Embryonic facial prominence (tissue), 1 donor: ENCODE data around the gene HSD17B12.
A peak's percentile ranks its signal among the peaks of the same experiment; 100 is the strongest.

Experiments
- DNase-seq: peaks from one replicate; pipeline ENCODE4 v3.0.0-alpha.2; 2016; ENCODE audit errors: extremely low spot score

The HSD17B12 gene

DNA sequence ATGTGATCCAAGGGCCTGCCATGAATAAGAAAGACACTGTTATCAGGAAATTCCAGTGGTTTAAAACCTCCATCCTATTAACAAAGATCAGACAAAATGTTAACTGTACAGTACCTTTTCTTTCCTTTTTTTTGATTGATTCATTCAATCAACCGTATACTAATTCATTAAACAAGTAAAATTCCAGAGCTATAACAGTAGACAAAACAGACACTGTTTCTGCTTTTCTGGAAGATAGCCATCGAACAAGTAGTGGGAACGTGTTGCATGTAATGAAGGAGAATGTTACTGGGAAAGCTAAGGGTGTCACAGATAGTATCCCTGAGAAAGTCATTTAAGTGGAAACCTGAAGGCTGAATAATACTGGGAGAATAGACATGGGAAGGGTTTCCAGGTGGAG is 126.4 kb downstream of the HSD17B12 start:
- no peak for DNase-seq

DNA sequence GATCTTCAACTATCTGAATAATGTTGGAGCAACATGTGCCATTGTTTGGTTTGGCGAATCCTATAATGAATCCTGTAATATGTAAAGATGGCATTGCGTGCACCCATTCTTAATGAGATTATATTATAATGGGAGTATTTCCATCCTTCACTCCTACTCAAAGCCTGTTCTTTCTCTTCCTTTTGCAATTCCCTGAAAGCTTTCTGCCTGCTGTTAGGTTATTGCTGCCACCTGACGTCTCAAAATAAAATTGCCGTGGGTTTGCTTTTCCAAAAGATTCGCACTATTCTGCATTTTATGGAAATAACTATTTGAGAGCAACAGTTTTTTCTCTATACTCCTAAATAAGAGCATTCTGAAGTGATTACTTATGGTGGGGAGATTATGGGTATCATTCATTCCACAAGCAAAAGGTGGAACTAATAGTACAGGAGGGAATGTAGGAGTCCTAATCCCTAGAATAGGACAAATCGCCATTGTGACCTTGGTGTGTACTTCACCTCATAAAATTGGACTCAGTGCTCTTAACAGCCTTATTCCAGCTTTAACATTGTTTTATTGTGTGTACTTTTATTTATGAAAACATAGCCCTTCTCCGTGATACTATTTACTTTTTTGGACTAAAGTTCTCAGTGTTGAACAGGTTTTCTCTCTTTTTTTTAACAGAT is 130.5 kb downstream of the HSD17B12 start:
- DNase-seq: no peak

DNA sequence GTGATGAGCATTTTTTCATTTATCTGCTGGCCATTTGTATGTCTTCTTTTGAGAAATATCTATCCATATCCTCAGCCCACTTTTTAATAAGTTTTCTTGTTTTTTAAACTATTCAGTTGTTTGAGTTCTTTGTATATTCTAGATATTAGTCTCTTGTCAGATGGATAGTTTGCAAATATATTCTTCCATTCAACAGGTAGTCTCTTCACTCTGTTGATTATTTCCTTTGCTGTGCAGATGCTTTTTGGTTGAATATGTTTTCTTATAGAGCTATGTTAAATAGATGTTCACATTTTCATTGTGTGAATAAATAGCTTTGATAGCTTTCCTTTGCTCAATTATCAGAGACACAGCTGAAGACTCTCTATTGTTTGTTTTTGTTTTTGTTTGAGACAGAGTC is 131.9 kb downstream of the HSD17B12 start:
- DNase-seq: no peak

DNA sequence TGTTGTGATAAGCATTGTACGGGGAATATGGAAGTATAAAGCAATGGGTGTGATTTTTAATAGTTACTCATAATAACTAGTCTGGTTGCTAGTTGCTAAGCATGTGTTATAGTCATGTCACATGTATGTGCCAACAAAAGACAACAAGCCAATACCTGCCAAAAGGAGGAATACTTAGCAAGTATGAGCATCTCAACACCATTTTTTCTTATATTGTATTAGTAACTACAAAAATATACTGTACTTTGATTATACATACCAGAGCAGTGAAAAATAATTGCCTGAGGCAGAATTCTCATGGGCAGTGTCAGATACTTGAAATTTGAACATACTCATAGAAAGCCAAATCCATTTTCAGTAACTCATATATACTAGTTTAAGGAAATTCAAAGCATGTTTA is 137.7 kb downstream of the HSD17B12 start:
- no peak for DNase-seq

DNA sequence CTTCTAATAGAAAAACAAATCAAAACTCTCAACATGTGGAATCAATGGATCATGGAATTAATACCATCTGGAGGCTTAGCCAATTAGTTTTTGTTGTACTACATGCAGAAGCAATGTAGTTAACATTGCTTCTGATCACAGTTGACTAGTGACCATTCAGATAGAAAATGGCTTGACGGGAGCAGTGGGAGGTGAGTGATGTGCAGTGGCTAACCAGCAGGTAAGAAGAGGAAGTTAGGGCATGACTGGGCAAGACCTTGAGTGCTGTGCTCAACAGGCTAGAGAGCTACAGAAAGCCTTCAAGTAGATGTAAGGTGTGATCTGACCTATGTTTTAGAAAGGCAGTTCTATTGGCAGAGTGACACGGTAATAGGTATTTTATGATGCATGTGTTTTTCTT is 139.4 kb downstream of the HSD17B12 start:
- DNase-seq: no peak

DNA sequence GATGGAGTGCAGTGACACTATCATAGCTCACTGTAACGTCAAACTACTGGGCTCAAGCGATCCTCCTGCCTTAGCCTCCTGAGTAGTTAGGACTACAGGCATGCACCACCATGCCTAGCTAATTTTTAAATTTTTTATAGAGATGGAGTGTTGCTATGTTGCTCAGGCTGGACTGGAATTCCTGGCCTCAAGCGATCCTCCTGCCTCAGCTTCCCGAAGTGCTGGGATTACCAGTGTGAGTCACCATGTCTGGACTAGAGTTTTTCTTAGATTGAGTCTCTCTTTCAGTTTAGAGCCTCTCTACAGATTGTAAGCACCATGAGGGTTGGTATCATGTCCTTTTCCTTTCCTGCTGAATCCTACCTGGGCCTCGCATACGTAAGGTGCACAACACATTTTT is 142.8 kb downstream of the HSD17B12 start:
- DNase-seq: no peak

DNA sequence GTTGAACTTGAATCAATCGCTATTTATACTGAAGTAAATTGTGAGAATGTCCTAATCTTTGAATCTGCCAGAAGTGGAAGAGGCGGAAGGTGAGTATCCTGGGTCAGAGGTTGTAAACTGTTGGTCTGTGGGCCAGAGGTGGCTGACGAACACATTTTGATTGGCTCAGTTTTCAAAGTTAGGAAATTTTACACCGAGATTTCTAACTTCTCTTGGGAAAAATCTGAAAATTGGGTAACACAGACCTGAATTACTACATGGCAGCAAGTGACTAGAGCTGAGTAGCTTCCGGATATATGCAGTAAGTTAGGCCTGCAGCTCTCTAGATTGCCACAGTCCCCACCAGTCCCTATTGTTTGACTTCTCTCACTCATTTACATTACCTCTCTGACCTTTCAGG is 143.3 kb downstream of the HSD17B12 start:
- no peak for DNase-seq

DNA sequence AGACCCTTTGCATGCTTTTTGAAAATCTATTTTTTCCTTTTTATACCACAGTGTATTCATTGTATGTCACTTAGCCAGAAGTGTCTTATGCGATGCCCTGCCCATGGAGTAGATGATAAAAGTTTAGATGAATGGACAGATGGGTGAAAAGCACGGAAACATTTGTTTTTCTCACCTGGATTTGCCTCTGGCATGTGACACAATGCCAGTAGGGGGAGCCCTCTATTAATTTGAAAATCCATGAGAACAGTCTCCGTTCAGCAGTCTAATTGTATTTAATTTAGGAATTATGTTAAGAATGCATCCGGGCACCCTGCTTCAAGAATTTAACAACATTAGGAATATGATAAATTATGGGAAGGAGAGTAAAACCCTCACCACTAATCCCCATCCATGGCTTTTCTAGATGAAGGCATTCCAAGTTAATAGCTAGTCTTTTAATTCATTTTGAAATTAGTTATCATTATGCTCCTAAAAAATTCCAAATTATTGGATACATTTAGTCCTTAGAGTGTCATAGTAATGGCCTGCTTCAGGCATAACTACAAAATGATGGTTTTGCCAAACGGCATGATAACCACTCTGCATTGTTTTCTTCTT is 144.8 kb downstream of the HSD17B12 start:
- no peak for DNase-seq

DNA sequence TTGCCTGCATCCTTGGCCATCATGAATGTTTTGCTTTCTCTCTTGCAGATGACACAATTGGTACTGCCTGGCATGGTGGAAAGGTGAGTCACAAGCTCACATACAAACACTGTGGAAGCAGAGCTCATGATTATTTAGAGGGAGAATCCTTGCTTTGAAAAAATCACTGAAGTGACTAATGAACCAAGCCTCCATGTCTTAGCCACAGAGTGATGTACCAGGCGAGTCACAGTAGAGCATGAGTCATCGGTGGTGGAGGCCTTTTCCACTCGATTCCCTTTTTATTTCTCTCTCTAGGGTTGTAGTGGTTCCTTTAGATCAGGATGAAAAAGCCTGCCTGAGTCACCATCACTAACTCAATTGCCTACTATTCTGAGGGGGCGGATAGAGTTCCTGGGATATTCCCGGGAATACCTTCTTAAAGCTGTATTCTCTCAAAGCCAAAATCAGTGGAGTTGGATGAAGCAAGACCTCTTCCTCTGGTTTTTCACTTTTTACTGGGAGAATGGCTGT is 150.4 kb downstream of the HSD17B12 start:
- no peak for DNase-seq

DNA sequence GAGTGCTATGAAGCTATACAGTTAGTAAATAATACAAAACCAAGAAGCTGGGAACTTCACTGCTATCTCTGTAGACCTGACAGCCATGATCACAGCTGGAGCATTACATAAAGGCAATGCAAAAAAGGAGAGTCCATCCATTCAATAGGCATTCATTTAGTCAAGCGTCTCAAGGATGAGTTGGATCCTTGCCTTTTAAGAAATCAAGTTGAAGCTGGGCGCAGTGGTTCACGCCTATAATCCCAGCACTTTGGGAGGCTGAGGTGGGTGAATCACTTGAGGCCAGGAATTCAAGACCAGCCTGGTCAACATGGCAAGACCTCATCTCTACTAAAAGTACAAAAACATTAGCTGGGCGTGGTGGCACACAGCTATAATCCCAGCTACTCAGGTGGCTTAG is 152.0 kb downstream of the HSD17B12 start:
- DNase-seq: no peak

DNA sequence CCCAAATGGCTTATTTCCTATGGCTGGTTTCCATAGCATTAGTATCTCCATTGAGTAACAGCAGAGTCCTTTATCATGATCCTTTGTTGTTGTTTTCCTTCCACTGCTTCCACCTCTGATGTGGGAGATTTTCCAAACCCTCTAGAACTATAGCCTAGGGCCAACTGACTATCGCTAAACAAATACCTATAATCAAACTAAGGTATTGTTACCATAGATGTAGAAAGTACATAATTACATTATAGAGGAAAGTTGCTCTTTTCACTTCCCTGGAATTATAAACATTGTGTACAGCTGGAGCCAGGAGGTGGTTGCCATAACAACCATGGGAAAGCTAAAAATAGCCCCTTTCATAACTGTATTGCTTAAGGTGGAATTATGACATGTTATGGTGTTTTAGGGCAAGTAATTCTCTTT is 153.1 kb downstream of the HSD17B12 start:
- DNase-seq: peak; percentile 54

DNA sequence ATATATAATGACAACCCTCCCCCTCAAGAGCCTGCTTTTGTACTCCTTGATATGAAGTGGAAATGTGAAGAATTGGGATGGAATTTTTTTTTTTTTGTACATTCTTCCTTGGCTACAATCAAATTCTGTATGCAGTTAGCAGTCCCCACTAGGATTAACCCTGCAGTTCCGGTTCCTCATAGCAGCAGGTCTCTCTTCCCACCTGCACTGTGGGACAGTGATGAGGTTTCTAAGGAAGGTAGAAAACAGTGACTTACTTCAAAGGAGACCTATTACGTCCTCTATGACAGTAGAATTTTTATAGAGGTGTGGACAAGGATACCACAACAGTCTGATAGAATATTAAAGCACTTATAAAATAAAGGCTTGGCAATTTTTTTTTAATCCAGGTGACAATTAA is 153.7 kb downstream of the HSD17B12 start:
- DNase-seq: no peak

DNA sequence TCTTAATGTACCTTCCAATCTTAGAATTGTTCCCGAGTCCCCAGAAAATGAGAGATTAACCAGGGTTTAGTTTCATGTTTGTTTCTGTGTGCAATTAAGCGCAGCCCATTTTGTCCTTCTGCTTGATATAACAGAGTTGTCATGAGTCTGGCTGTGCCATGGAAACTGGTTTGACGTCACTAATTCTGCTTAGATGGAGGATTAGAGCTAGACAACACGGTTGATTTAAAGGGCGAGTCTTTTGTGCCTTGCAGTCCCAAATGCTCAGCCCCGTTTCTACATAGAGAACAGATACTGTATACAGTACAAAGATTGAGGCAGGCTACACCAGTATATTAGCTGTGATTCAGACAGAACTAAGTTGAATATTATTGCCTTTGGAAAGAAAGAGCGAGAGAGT is 154.6 kb downstream of the HSD17B12 start:
- DNase-seq: no peak

DNA sequence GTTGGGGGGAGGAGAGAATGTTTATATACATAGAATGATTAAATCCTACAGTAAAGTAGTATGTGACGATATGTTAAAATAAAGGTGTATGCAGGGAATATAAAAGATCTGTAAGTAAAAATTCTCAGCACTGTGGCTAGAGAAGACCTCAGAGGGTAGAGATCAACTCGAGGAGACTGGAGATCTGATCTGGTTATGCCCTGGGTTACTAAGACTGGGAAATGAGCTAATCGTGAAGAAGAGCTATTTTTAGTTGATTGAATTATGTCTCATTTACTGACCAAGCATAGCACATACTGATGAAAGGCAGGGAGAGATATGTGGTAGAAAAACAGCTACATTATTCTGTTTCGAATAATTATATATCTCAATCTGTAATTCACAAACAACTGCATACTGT is 157.3 kb downstream of the HSD17B12 start:
- DNase-seq: no peak

DNA sequence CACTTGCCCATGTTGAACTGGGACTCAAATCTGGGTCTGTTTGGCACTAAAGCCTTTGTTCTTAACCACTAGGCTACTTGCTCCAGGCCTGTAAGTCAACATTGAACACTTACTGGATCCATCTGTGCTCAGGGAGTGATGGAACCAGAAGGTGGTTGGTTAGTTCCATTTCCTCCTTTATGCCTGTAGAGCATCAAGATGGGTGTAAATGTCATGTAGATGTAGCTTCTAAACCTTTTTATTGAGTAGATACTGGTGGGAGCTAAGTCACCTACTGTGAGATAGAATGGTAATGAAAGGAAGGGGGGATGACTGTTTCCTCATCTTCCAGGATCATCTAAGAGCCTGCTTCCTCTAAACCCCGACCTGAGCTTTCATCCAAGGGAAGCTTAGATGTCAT is 161.5 kb downstream of the HSD17B12 start:
- no peak for DNase-seq

DNA sequence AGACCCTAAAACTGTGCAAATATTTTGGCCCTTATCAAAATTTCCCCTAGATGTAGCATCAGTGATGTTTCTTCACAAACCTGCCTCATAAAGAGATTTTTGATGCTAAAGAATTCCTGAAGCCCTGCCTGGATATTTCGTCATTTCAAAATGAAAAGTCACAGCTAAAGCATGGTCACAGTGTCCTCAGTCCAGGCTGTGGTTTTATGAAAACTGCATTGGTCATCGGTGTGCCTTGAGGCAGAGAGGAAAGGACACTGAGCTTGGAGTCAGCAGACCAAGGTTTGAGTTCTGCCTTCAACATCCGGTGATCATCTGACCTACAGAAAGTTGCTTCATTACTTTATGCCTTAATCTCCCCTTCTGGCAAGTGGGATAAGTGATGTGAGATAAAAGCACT is 165.3 kb downstream of the HSD17B12 start:
- no peak for DNase-seq

DNA sequence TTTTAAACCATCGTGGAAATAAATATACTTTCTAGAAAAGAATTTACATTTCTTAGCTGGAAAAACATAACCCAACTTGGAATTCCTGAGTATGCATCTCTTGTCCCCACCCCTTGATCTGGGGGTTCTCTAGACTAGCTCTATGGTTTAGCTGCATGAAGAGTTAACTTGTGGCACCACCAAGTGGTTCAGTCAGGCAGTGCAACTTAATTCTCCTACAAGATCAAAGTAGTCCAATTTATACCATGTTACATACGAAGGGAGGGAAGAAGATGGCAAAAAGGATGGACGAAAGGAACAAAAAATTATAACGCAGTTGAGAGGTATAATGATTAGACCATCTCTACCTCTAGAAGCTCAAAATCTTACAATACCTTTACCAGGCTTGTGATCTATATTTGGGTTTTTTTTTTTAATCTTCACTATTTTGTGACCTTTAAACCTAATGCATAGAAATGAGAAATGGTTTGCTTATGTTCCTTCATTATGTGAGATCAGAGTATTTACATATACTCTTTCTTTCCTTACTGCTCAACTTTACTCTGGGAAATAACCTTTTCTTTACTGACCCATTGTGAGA is 171.6 kb downstream of the HSD17B12 start:
- no peak for DNase-seq

DNA sequence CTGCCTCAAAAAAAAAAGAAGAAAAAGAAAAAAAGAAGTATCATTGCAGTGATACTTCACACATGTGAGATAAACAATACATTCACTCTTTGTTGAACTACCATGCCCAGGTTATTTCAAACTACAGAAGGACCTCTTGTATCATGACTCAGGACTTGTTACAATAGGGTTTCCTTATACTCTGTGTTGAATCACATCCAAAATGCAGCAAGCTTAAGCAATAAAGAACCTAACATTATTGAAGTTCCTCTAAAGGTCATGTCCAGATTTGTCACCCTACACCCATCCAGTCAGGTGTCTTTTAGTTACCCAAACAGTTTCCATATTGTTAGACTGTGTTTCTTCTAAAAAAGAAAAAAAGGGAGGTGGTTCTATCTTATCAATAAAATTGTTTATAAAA is 173.2 kb downstream of the HSD17B12 start:
- no peak for DNase-seq

DNA sequence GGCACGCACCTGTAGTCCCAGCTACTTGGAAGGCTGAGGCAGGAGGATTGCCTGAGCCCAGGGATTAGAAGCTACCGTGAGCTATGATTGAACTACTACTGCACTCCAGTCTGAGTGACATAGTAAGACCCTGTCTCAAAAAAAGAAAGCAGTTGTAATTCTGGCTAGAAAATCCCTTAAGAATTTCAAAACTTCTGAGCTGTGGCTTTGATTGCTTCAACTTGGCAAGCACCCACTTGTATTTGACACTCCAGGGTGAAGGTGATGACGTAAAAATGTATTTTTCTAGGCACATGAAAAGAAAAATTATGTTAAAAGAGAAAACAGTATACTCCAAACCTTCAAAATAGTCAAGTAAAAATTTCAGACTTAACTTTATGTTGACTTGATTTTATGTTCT is 176.5 kb downstream of the HSD17B12 start:
- DNase-seq: no peak

DNA sequence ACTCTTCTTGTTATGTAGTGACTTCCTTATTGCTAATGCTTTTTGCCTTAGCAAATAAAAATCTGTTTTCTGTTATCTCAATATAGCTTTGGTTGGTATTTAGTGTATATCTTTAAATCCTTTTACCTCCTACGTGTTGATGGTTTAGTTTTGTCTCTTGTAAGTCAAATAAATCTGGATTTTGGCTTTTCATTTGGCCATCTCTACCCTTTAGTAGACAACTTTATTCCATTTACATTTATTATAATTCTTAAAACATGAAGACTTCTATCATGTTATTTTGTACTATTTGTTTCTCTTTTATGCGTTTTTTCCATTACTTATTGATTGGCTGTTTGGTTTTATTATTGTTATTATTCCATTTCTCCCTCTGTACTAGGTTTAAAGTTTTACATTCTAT is 180.6 kb downstream of the HSD17B12 start:
- no peak for DNase-seq

DNA sequence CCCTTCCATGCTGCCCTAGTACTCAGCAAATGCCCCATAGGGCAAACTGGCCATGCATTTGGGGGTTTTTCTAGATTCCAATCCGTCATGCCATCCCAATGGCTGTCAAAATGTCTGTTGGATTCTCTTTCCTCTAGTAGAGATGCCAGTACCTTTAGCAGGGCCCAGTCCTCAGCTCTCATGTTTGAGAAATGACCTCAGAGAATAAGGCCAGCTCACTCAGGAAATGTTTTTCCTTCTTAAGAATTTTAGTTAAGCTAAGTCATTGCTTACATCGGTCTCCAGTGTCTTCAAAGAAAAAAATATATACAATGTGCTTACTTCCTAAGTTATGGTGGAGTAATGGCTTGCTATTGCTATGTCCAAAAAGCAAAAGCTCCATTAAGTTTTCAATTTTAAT is 186.0 kb downstream of the HSD17B12 start:
- DNase-seq: no peak

DNA sequence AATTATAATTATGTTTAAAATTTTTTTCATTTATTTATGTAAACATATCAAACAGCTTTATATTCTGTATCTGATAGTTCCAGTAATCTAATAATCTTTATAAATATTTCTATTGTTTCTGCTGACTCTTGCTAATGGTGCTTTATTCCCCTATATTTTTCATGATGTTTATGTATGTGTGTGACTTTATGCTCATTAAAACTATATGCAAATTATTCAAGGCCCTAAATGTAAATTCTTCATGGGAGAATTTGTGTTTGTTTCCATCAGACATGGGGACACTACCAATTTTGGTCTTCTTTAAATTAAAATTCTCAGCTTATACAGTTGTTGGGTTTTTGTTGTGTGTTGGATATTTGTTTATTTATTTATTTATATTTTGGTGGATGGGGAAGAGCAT is 186.4 kb downstream of the HSD17B12 start:
- no peak for DNase-seq

DNA sequence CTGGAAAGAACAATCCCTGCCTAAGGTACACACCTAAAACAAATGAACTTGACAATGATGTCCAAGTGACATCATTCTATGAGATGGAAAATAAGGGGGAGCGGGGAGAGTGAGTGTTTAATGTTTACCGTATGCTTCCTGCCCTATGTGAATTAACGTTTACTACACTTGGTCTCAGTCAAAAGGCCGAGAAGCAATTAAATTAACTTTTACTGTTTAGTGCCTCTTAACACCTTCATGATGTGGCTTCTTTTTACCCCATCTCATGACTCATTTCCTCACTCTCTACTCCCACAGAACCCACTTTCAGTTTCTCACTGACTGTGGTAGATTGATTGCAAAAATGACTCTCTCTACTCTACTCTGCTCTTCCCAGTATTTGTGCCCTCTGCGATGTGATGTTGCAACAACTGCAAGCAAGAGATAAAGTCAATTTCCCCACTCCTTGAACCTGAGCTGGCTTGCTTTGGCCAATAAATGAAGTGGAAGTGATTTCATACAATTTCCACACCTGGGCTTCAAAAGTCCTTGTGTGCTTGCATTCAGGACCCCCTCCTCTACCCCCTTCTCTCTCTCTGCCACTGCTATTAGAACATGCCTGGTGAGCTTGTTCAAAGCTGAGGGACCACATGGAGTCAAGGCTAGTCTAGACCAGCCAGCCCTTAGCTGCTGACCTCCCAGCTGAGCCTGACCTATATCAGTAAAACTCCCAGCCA is 188.5 kb downstream of the HSD17B12 start:
- DNase-seq: no peak
